IPS-18a (cell line): ENCODE results near the gene NCK2.

Experiments
- H3K27ac ChIP-seq: one replicate; pipeline ENCODE4 v1.5.1; 2013; ENCODE audit warnings: low read length
- H3K27me3 ChIP-seq: one replicate; pipeline ENCODE4 v1.6.1; 2013; ENCODE audit warnings: mild to moderate bottlenecking, low read length; ENCODE audit not compliant: control insufficient read depth, insufficient read depth
- H3K36me3 ChIP-seq: one replicate; pipeline ENCODE4 v1.6.1; 2013; ENCODE audit warnings: low read depth, low read length; ENCODE audit not compliant: control insufficient read depth
- H3K4me1 ChIP-seq: one replicate; pipeline ENCODE4 v1.6.1; 2013; ENCODE audit warnings: low read depth, low read length; ENCODE audit not compliant: control insufficient read depth
- H3K4me3 ChIP-seq: one replicate; pipeline ENCODE4 v1.5.1; 2013; ENCODE audit warnings: low read length
- H3K9ac ChIP-seq: one replicate; pipeline ENCODE4 v1.6.1; 2013; ENCODE audit warnings: mild to moderate bottlenecking, low read length, moderate library complexity
- H3K9me3 ChIP-seq: one replicate; pipeline ENCODE4 v1.6.1; 2013; ENCODE audit warnings: low read depth, low read length; ENCODE audit not compliant: control insufficient read depth

NCK2 gene

DNA sequence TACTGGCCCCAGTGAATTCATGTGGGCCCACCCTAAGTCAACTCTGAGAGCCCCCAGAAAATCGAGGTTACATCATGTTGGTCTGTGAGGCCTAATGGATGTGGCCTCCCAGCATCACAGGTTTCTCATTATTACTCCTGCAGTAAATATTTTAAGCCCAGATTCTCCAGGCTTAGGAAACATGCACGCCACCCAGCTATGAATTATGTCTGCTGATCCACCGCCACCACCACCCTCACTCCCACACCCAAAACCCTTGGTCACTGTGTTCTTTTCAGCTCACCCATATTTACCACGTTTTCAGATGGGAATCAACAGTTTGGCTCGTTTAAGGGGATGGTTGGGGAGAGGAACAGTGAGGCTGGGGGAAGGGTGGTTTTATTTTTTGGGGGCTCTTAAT, 128.6 kb downstream of the NCK2 start:
- no peaks in the 10 kb centered on the region for H3K27me3 ChIP-seq
- H3K36me3 ChIP-seq: no peaks in the 10 kb centered on the region
- no peak overlapping the region for H3K27ac ChIP-seq
- no peak overlapping the region for H3K9ac ChIP-seq
- peaks cover 11% of the 10 kb centered on the region for H3K4me1 ChIP-seq
- H3K4me3 ChIP-seq: no peak overlapping the region
- H3K9me3 ChIP-seq: no peaks in the 10 kb centered on the region

DNA sequence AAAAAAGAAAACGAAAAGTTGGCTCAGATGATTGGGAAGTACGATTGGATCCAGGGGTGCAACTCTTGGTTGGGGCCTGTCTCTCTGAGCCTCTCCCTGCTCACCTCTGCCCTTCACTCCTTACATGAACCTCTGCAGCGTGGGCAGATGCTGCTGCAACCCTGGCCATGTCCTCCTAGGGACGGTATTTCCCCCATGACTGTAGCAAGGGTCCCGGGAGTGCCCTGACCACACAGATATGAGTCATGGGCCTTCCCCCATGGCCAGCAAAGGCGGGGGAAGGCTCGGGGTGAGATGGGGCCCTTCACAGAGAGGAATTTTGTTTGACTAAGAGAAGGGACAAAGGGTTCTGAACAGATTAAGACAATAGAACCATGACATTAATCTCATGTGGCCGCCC, 129.0 kb downstream of the NCK2 start:
- Histone ChIP-seq H3K27ac (no peak overlapping the region), H3K9me3 (no peaks in the 10 kb centered on the region), H3K27me3 (no peaks in the 10 kb centered on the region), H3K9ac (no peak overlapping the region), H3K4me3 (no peak overlapping the region), H3K4me1 (peaks cover 11% of the 10 kb centered on the region), H3K36me3 (peaks cover 2% of the 10 kb centered on the region)

DNA sequence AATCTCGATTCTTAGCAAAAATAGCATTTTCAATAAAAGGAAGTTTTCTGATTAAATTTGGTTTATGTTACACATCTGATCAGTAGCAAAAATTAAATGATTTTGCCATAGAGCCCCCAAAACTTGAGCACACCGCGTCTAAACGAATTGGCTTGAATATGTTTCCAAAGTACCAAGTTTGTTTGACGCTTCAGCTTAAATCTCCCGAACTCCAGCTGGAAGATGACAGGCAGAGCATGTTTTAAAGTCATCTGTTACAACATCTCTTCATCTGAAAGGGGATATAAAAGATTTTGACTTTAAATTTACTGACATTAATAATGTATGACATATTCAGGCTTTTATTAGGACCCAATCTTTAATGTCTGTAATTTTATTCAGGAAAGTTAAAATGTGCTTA, 129.8 kb downstream of the NCK2 start:
- Histone ChIP-seq H3K9me3 (no peaks in the 10 kb centered on the region), H3K27me3 (no peaks in the 10 kb centered on the region), H3K9ac (no peak overlapping the region), H3K36me3 (peaks cover 2% of the 10 kb centered on the region), H3K4me1 (peaks cover 11% of the 10 kb centered on the region), H3K27ac (no peak overlapping the region), H3K4me3 (no peak overlapping the region)

DNA sequence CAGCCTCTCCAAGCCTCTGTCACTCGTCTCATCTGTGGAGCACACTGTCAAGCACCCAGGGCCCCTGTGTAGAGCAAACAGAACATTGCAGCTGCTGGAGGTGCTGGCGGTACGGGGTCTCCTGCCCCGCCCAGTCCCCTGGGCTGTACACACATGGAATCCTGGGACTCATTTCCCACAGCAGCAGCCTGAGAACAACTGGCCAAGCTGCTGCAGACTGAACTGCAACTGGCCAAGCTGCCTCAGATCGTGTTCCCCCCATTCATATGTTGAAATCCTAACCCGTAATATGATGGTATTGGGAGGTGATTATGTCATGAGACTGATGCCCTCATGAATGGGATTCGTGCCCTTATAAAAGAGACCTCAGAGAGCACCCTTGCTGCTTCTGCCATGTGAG, 130.5 kb downstream of the NCK2 start:
- H3K4me3 ChIP-seq: no peak overlapping the region
- H3K36me3 ChIP-seq: peaks cover 2% of the 10 kb centered on the region
- H3K9ac ChIP-seq: no peak overlapping the region

DNA sequence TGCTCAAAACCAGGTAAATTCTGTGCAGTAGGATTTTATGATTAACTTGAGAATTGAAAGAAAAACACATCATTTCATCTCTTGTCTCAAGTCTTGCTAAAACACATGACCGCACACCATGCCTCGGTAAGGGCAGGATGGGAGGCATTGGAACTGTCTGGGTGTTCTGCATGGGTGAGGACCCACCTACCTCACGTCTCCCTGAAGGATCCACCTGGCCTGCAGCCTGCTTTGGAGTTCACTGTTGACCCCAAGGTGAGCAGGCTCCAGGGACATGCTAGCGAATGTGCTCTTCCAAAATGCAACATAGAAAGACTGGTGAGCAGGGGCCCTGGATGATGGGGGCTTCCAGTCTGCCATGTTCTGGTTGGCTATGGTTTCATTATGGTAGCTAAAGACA, 131.5 kb downstream of the NCK2 start:
- H3K4me3 ChIP-seq: no peak overlapping the region
- no peak overlapping the region for H3K27ac ChIP-seq
- H3K36me3 ChIP-seq: peaks cover 2% of the 10 kb centered on the region
- H3K9me3 ChIP-seq: no peaks in the 10 kb centered on the region
- peaks cover 11% of the 10 kb centered on the region for H3K4me1 ChIP-seq
- no peak overlapping the region for H3K9ac ChIP-seq
- no peaks in the 10 kb centered on the region for H3K27me3 ChIP-seq

More for the DNA sequence above, 130.5 kb downstream of the NCK2 start:
- Histone ChIP-seq H3K27ac (no peak overlapping the region), H3K9me3 (no peaks in the 10 kb centered on the region), H3K27me3 (no peaks in the 10 kb centered on the region), H3K4me1 (peaks cover 11% of the 10 kb centered on the region)

DNA sequence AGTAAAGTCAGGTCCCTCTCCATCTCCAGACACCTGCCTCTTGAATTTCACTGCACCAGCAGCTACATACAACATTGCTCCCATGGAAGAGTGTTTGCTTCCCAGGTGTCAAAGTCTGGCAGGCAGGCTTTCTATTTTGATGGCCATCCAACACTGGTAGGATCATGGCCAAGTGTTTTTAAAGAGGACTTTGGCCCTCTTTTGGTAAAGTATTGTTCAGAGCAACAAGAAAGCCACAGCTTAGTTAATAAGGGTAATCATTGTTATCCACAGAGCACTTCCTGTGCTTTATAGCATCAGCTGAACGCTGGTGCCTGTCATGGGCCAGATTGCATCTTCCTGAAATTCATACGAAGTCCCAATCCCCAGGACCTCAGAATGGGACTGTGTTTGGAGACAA, 133.2 kb downstream of the NCK2 start:
- peaks cover 11% of the 10 kb centered on the region for H3K4me1 ChIP-seq
- H3K27me3 ChIP-seq: no peaks in the 10 kb centered on the region
- no peak overlapping the region for H3K27ac ChIP-seq
- no peaks in the 10 kb centered on the region for H3K9me3 ChIP-seq
- H3K4me3 ChIP-seq: no peak overlapping the region
- peaks cover 2% of the 10 kb centered on the region for H3K36me3 ChIP-seq
- no peak overlapping the region for H3K9ac ChIP-seq

DNA sequence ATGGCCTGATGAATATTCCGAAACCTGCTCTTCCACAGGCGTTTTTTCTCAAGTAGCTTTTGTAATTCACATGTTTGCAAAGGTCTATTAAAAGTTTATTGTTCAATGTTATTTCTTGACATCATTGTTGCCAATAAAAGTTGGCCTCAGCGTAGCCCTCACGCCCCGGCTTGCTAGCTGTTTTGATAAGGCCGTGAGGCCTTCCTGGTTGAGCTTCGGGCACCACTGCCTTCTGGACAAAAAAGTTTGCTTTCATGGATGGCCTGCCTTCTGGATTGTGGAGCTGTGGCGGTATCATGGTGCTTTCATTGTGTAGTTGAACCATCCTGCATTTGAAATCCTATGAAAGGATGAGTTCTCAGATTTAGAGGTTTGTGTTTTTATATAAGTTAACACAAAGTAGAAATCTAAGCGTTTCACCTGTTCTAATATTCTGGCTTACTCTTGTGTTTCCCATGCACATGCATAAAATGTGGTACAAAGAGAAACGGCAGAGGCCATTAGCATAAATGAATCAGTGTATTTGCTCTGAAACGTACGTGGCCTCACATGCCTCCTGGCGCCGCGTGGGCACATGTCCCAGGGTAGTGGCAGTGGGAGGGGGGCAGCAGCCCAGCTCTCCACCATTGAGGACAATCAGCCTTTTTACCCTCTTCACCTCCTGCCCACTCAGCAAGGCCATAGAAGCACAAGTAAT, 134.5 kb downstream of the NCK2 start:
- Histone ChIP-seq H3K4me3 (no peak overlapping the region), H3K27me3 (no peaks in the 10 kb centered on the region), H3K4me1 (peaks cover 1% of the 10 kb centered on the region), H3K9me3 (no peaks in the 10 kb centered on the region), H3K27ac (no peak overlapping the region), H3K9ac (no peak overlapping the region), H3K36me3 (peaks cover 2% of the 10 kb centered on the region)

DNA sequence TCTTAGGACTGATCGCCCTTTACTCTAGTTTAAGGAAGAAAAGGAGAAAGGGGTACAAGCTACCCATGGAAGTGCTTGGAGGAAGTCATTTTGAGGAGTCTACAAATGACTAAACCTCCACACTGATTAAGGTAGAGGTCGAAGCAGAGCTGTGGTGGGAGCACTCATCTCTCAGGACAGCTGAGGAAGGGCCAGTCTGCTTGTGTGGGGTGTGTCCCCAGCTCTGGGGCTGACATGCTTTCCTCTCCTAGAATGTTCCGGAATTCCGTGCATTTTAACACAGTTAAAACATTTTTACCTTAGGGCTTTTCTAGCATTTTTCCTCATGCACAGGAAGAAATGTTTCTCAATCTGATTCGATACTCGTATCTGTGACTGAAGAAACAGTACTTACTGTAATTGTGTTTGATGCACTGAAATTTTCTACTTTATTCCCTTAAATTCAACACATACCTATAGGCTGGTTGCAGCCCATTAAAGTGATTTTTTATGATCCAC, 135.1 kb downstream of the NCK2 start:
- Histone ChIP-seq H3K9me3 (no peaks in the 10 kb centered on the region), H3K4me1 (no peaks in the 10 kb centered on the region), H3K27ac (no peak overlapping the region), H3K9ac (no peak overlapping the region), H3K4me3 (no peak overlapping the region), H3K27me3 (no peaks in the 10 kb centered on the region), H3K36me3 (peaks cover 2% of the 10 kb centered on the region)

DNA sequence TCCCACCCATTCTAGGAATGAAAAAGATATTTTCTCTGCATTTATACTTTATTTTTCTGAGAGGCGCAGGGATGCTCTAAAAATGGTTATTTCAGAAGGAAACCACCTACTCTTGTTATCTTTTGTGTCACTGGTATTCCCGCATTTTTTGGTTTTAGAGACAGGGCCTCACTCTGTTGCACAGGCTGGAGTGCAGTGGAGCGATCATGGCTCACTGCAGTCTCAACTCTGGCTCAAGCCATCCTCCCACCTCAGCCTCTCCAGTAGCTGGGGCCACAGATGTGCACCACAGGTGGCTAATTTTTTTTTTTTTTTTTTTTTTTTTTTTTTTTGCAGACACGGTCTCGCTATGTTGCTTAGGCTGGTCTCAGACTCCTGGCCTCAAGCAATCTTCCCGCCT, 135.9 kb downstream of the NCK2 start:
- Histone ChIP-seq H3K9ac (no peak overlapping the region), H3K4me1 (no peaks in the 10 kb centered on the region), H3K27me3 (no peaks in the 10 kb centered on the region), H3K9me3 (no peaks in the 10 kb centered on the region), H3K27ac (no peak overlapping the region), H3K36me3 (peaks cover 2% of the 10 kb centered on the region), H3K4me3 (no peak overlapping the region)

DNA sequence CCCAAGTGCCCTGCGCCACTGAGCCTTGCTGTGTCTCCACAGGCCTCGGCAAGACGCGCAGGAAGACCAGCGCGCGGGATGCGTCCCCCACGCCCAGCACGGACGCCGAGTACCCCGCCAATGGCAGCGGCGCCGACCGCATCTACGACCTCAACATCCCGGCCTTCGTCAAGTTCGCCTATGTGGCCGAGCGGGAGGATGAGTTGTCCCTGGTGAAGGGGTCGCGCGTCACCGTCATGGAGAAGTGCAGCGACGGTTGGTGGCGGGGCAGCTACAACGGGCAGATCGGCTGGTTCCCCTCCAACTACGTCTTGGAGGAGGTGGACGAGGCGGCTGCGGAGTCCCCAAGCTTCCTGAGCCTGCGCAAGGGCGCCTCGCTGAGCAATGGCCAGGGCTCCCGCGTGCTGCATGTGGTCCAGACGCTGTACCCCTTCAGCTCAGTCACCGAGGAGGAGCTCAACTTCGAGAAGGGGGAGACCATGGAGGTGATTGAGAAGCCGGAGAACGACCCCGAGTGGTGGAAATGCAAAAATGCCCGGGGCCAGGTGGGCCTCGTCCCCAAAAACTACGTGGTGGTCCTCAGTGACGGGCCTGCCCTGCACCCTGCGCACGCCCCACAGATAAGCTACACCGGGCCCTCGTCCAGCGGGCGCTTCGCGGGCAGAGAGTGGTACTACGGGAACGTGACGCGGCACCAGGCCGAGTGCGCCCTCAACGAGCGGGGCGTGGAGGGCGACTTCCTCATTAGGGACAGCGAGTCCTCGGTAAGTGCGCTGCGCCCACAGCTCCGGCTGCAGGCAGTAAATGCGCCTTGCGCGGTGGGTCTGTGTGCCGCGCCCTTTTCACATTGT, 136.8 kb downstream of the NCK2 start:
- Histone ChIP-seq H3K27me3 (no peaks in the 10 kb centered on the region), H3K27ac (no peak overlapping the region), H3K4me3 (no peak overlapping the region), H3K36me3 (peaks cover 2% of the 10 kb centered on the region), H3K9me3 (no peaks in the 10 kb centered on the region), H3K9ac (no peak overlapping the region), H3K4me1 (no peaks in the 10 kb centered on the region)

DNA sequence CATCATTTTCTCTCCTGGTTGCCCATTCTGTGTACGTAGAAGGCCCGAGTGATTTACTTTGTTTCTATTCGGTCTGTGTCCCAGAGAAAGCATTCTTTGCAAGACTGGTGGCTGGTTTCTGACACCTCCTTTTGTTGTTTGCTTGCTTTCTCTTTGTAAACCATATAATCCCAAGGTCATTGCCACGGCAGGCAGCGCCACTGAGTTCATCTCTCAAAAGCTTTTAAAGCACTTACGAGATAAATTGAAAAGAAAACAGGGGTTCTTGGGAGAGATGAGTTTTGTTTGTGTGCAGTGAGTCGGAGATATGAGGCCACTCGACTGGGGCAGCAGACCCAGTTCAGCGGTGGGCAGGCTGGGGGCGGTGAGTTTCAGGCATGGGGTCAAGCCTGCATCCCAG, 137.6 kb downstream of the NCK2 start:
- no peaks in the 10 kb centered on the region for H3K27me3 ChIP-seq

More for the DNA sequence above, 137.6 kb downstream of the NCK2 start:
- Histone ChIP-seq H3K9me3 (no peaks in the 10 kb centered on the region), H3K4me3 (no peak overlapping the region), H3K4me1 (no peaks in the 10 kb centered on the region), H3K9ac (no peak overlapping the region), H3K36me3 (peaks cover 2% of the 10 kb centered on the region), H3K27ac (no peak overlapping the region)
